T follicular helper cell (primary cell): Measurements from ENCODE around the gene PSMB7.

ENCODE experiments used
- DNase-seq: peaks from one replicate; pipeline ENCODE4 v3.0.0-alpha.2; 2020; ENCODE audit warnings: low read depth

The PSMB7 gene

GRCh38 chr9:124326378-124326777 lies 88.9 kb downstream of the PSMB7 start:
- DNase-seq, result no peak

GRCh38 chr9:124325816-124326215 lies 89.4 kb downstream of the PSMB7 start:
- DNase-seq, result no peak

DNA sequence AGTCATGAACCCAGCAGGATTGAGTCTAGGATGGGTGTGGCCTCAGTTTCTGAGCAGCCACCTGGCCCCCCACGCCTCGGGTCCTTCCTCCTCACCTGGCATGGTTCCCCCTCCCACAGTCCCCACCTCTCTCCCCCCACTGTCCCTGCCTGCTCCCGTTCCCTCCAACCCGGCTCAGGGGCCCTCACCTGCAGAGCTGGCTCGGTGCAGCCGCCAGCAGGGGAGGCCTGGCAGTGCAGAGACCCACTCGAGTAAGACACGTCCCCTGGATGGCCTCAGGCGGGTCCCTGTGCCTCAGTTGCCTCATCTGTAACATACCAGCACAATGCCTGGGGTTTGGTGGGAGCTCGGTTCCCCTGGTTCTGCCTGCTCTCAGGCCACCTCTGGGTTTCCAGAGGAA lies 91.3 kb downstream of the PSMB7 start:
- DNase-seq, result no peak

- no peak for DNase-seq
Observed at GRCh38 chr9:124322618-124323432, 92.4 kb downstream of the PSMB7 start.

DNA sequence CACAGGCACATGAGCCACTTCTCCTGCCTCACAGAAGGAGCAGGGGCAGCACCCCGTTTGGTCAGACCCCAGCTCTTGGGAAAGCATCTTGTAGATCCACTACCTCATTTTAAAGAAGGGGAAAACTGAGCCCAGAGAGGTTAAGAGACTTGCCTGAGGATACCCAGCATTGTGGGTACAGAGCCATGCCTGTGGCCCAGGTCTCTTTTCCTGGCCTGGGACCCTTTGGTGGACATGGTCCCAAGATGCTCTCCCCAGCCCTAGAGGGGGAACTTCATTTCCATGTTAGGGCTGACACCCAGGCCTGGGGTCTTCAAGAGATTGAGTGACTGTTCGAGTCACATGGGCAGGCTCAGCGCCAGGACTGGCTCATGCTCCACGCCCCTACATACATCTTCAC lies 93.3 kb downstream of the PSMB7 start:
- no peak for DNase-seq

DNA sequence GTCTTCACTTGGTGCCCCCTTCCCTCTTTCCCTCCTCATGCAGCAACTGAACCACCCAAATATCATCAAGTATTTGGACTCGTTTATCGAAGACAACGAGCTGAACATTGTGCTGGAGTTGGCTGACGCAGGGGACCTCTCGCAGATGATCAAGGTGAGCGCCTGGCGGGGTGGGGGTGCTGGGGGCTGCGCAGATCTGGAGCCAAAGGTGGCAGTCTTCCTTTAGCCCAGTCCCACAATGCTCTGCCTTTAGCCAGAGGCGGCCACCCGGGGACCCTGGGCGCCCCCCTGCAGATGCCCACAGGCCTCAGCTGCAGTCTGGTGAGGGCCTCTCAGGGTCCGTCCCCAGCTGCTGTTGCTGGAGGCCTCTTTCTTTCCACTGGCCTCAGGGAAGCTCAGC lies 93.8 kb downstream of the PSMB7 start:
- DNase-seq, result no peak

DNA sequence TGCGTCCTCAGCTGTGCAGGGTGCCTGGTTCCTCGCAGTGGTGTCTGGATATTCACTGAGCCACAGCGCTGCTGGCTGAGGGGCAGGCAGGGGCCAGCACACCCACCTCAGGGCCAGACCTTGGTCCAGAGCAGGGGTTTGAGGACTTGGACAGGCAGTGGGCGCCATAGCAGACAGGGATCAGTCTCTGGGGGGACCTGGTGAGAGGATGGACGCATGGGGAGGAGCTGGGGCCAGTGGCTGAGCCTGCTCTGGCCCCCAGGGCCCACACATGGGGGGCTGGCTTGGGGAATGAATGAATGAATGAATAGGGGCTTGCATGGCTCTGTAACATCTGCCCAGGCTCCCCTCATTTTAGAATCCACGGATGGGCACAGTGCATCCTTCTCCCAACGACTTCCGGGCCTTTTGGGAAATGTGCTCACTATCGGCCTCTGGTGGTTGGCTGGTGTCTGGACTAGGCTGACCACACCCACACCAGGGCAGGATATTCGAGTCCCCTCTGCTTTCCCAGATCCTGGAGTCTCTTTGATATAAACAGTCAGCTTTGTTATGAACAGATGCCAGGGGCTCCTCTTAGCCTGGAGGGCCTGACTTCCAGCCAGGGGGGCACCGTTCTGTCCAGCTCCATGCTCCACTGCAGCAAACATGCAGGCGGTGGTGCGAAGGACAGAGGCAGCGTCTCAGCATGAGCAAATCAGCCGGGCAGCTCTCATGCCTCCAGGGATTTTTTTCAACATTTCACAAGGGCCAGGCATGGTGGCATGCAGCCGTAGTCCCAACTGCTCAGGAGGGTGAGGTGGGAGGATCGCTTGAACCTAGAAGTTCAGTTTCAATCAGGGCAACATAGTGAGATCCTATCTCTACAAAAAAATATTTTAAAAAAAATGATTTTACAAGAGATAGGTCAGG lies 94.9 kb downstream of the PSMB7 start:
- no peak for DNase-seq

GRCh38 chr9:124315882-124316281 lies 99.4 kb downstream of the PSMB7 start:
- DNase-seq, result no peak

- no peak for DNase-seq
Observed at GRCh38 chr9:124313940-124314339, 101.3 kb downstream of the PSMB7 start.

DNA sequence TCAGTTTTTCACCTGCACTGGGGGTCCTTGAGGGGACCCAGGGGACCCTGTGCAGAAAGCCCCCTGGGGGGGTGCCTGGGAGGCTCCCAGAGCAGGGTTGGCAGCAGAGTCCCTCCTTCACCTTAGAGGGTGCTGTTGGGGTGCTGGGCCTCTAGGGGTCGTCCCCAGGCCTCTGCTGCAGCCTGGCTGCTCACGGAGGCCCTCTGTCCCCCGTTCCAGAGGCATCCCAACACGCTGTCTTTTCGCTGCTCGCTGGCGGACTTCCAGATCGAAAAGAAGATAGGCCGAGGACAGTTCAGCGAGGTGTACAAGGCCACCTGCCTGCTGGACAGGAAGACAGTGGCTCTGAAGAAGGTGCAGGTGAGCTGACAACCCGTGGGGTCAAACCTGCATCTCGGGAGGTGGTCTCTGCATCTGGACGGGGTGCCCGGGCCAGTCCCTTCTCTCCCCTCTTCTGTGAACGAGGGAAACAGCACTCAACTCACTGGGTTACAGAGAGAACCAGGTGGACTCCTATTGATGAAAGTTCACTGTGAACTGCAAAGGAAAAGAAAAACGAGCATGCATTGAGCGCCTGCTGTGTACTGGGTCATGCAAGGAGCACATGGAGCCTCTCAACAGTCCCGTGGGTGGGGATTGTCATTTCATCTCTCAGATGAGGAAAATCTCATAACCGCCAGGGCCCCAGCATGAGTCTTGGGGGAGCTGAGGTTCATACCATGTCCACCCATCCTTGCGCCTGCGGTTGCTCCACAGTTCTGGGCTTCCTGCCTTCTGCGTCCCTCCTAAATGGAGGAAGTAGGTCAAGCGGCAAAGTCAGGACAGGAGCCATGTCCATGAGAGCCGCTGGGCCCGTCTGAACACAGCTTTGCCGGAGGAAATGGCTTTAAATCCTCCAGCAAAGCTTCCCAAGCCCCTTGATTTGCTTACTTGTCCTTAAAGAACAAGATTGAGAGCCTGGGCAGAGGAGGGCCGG lies 102.7 kb downstream of the PSMB7 start:
- no peak for DNase-seq

DNA sequence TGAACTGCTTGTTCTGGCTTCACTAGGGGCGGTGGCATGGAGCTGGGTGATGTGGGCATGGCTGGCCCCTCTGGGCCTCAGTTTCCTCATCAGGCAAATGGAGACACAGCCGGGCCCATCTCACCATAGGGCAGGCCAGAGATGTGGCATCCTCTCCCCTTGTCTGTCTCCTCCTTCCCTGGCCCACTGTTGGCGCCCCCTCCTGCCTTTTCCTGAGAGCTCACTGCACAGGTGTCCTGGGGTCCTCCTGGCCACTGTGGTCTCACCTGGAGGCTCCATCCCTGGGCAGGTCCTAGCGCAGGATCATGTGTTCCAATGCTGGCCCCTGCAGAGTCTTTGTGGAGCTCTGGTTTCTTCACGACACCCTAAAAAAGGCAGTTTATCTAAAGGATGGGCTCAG lies 104.0 kb downstream of the PSMB7 start:
- DNase-seq, result no peak

GRCh38 chr9:124309667-124310084 lies 105.6 kb downstream of the PSMB7 start:
- DNase-seq, result no peak

- DNase-seq, result no peak
Observed at GRCh38 chr9:124308606-124309491, 106.4 kb downstream of the PSMB7 start.

- no peak for DNase-seq
Observed at GRCh38 chr9:124307379-124308030, 107.7 kb downstream of the PSMB7 start.

DNA sequence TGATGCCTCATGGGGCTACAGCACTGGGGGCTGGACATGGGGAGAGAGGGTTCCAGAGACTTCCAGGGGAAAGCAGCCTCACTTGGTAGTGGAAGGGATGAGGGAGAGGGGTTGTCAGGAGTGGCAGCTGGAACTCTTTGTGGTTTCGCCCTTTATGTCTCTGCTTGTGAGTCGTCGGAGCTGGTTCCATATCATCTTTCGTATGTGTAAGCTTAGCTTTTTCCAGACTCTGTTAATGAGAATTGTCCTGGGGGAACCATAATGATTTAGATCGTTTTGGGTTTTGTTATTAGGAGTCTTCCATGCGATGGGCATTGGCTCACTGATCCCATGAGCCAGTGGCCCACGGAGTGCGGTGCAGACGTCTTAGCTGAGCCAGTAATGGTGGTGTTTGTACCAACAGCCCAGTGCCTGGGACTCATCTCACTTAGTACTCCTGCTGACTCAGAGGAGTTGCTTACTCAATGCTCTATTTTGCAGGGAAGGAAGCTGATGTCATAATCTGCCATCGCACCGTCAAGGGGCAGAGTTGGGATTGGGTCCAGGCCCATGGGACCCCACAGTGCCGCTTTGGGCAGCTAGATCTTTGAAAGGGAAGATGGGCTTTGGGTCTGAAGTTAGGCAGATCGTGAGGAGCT lies 109.0 kb downstream of the PSMB7 start:
- DNase-seq, result no peak

- no peak for DNase-seq
Observed at GRCh38 chr9:124304285-124304684, 111.0 kb downstream of the PSMB7 start.

DNA sequence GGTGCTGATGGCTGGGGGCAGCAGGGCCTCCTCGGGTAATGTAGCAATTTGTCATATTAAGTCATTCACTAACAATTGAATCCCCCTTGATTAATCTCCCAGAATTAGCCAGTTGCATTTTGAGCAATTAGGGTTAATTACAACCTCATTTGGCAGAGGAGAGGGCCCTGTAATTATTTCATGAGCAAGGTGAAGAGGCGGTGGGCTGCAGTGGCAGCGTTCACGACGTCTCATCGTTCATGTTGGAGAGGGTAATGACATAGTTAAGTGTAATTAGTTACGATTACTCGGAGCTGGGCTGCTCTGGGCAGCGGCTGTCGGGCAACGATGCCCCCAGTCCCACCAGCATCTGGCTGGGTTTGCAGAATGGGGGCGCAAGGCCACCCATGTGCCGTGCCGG lies 111.5 kb downstream of the PSMB7 start:
- DNase-seq, result no peak
